NCI-H2171 treated with DMSO at 0.1 percent for 48 hours (cell line): Measurements from ENCODE around the gene LINC00237.

Source experiments
- DNase-seq: peaks from one replicate; lab custom pipeline; 2025; lab: John Stamatoyannopoulos, UW

LINC00237 gene

GRCh38 chr20:21047981-21048380 lies 58.2 kb downstream of the LINC00237 start:
- no peak for DNase-seq

GRCh38 chr20:21046413-21047070 lies 59.6 kb downstream of the LINC00237 start:
- DNase-seq = peak; percentile 57
